GM10248 (cell line): ENCODE data around the gene UVRAG.

ENCODE experiments used
- CTCF ChIA-PET: fragments of 300-600 bp; sonication (Branson Sonifier 250); formaldehyde crosslinking; extraction: SDS; loops from one replicate; lab custom pipeline; 2021; ENCODE audit warnings: antibody characterized with exemption; lab: Yijun Ruan, JAX
- POLR2A ChIA-PET: fragments of 350-650 bp; sonication (Branson Sonifier 250); formaldehyde crosslinking; extraction: SDS; loops from one replicate; lab custom pipeline; 2020; ENCODE audit warnings: antibody characterized with exemption; lab: Yijun Ruan, JAX
- DNase-seq: peaks from one replicate; pipeline ENCODE4 v3.0.0; 2012; ENCODE audit errors: extremely low spot score
- TF ChIP-seq, protein P1 (sequence below): IDR thresholded peaks from 2 replicates; pipeline ENCODE4 v1.5.1; 2012; ENCODE audit warnings: mild to moderate bottlenecking, low read depth; ENCODE audit errors: extremely low read depth, missing control alignments, control extremely low read depth

The UVRAG gene

DNA sequence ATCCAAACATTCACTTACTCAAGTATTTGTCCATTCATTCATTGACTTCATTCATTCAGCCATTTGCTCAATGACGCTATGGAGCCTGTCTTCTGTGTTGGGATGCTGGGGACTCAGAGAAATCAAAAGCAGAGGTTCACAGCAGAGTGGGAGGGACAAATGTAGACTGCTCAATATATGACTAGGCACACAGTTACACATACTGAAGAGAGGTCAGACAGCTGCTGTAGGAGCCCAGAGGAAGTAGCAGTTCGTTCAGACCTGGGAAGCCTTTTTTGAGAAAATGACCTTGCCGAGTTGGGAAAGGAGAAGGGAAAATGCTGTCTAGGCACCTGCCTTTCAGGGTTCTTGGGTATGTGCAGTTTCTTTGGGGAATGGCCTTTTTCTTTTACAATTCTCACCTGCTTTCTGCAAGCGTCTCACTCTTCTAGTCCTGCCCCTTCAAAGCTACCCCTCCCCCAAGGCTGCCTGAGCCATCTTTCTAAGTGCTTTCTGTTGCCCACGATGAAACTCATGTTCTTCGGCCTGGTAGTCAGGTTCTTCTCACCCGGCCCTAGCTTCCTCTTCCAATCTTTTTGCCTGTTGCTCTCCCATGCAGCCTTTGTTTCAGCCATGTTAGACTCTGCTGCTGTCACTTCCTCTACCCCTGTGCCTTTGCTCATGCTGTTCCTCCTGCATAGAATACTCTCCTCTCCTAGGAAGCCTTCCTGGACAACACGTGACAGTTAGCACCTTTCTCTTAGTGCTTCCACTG, 4.2 kb upstream of the UVRAG start:
- TF ChIP-seq, protein P1, sequence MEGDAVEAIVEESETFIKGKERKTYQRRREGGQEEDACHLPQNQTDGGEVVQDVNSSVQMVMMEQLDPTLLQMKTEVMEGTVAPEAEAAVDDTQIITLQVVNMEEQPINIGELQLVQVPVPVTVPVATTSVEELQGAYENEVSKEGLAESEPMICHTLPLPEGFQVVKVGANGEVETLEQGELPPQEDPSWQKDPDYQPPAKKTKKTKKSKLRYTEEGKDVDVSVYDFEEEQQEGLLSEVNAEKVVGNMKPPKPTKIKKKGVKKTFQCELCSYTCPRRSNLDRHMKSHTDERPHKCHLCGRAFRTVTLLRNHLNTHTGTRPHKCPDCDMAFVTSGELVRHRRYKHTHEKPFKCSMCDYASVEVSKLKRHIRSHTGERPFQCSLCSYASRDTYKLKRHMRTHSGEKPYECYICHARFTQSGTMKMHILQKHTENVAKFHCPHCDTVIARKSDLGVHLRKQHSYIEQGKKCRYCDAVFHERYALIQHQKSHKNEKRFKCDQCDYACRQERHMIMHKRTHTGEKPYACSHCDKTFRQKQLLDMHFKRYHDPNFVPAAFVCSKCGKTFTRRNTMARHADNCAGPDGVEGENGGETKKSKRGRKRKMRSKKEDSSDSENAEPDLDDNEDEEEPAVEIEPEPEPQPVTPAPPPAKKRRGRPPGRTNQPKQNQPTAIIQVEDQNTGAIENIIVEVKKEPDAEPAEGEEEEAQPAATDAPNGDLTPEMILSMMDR = no peak
- ChIA-PET CTCF (interaction anchor here (0.6 to 6.6 kb wide), 12 partner anchors 8 to 508 kb away, joined by 3 to 77 read pairs (median 4); partner anchors contain the start of gene DGAT2), POLR2A (interaction anchor here (1.0 kb wide), 1 partner anchor 22 kb away, joined by 3 read pairs; no protein-coding TSS in a partner anchor)
- peak; percentile 59 for DNase-seq

DNA sequence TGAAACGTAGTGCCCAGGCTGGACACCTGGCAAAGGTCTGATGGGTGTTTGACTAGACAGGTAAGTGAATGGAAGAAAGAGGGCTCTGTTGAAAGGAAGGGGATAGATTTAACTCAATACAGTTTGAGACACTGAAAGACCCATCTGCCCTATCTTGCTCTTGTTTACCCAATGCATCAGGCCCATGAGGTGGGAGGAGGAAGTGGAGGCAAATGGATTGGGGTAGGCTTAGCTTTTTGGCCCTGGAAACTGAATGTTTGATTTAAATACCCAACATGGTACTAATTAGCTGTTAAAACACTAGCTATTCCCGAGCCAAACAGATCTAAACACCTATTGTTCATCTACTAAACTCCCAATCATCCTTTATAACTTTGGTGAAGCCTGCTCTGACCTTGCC, 3.5 kb upstream of the UVRAG start:
- POLR2A ChIA-PET = no interaction called here
- CTCF ChIA-PET = interaction anchor here (0.8 to 6.6 kb wide), 7 partner anchors 9 to 341 kb away, joined by 3 to 77 read pairs (median 12); partner anchors contain the start of gene DGAT2
- TF ChIP-seq, protein P1 = no peak
- no peak for DNase-seq

DNA sequence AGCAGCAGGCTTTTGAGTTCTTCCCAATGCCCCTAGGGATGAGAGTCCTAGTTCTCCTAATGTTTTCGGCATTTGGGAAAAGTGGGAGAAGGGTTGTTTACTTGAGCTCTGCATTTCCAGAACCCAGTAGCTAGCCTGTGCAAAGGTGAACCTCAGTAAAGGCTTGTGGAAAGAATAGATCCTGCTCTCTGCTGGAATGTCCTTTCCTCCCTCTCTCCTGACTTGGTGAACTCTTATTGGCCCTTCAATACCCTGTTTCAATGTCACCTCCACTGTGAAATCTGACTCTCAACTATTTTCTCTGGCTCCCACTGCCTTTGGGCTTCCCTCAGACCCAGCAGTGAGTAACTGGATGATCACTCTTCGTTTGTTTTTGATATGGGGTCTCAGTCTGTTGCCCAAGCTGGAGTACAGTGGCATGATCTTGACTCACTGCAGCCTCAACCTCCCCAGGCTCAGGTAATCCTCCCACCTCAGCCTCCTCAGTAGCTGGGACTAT, 2.4 kb upstream of the UVRAG start:
- no peak for DNase-seq
- TF ChIP-seq, protein P1 = no peak
- CTCF ChIA-PET = interaction anchor here (0.9 to 6.6 kb wide), 6 partner anchors 10 to 340 kb away, joined by 3 to 77 read pairs (median 16); no protein-coding TSS in a partner anchor
- POLR2A ChIA-PET = no interaction called here

DNA sequence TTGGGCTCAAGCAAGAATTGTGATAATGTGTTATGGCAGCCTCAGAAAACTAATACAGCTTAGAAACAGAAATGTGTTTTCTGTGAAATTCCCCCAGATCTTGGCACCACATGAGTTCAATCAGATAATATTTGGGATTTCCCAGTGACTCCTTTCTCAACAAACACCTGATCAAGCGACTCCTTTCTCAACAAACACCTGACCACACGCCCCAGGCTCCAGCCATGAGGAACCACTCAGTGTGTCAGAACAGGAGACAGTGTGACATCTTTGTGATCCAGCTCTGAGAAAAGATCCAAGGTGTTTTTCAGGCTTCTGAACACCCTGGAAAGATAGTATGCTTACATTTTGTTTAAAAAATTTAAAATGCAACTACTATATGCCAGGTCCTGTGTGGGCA, 1.9 kb upstream of the UVRAG start:
- peak; percentile 14 for DNase-seq
- TF ChIP-seq, protein P1 = no peak
- CTCF ChIA-PET = interaction anchor here (0.9 to 6.6 kb wide), 8 partner anchors 10 to 340 kb away, joined by 3 to 77 read pairs (median 7); no protein-coding TSS in a partner anchor
- POLR2A ChIA-PET = interaction anchor here (0.5 to 0.6 kb wide), 2 partner anchors 24 to 853 kb away, joined by 4 read pairs; no protein-coding TSS in a partner anchor

DNA sequence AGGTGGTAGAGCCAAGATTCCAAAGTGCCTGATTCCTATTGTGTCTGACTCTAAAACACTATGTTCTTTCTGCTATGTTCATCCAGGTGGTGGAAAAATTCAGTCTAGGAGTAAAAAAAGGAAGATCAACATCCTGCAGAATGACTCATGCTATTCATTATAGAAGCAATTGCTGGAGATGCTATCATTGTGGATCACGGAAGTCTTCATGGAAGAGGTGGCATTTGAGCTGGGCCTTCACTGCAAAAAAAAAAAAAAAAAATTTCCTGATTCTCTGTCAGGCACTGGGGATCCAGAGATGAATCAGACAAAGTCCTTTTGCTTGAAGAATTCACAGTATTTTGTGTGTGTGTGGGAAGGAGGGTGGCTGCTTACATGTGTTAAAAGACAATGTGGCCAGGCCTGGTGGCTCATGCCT, 1.4 kb upstream of the UVRAG start:
- no peak for DNase-seq
- POLR2A ChIA-PET = interaction anchor here (0.5 to 0.6 kb wide), 2 partner anchors 23 to 853 kb away, joined by 4 read pairs; no protein-coding TSS in a partner anchor
- TF ChIP-seq, protein P1 = no peak
- CTCF ChIA-PET = interaction anchor here (0.9 to 6.6 kb wide), 9 partner anchors 8 to 339 kb away, joined by 3 to 77 read pairs (median 4); no protein-coding TSS in a partner anchor

DNA sequence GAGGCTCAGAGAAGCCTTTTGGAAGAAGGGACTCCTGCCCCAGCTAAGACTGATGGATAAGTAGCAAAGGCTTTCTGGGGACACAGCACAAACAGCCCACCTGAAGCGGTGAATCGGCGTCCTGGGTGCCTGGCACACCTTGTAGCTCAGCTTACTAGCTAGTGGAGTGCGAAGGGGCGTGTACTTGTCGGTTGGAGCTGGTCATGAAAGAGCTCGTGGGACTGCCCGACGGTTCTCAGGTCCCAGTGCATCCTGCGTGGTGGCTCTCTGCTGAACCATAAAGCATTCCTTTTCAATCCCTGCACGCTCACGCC, 690 bp upstream of the UVRAG start:
- CTCF ChIA-PET = interaction anchor here (0.9 to 6.6 kb wide), 7 partner anchors 8 to 338 kb away, joined by 3 to 77 read pairs (median 10); no protein-coding TSS in a partner anchor
- TF ChIP-seq, protein P1 = no peak
- POLR2A ChIA-PET = no interaction called here
- no peak for DNase-seq
